HG03064 (cell line): Measurements from ENCODE around the gene CYP20A1.
"Not testable (repeated sequence)": the region's sequence is repeated elsewhere in the genome, so short reads cannot be mapped to it uniquely, and the experiment has no call there.

ENCODE experiments used
- ATAC-seq: cut with Tn5 transposase; IDR thresholded peaks from one replicate; pipeline ENCODE4 v1.9.1; 2021; ENCODE audit warnings: low read depth; ENCODE audit not compliant: unreplicated experiment

The CYP20A1 gene

GRCh38 chr2:203279288-203279687, 40.5 kb downstream of the CYP20A1 start:
- no peak for ATAC-seq

DNA sequence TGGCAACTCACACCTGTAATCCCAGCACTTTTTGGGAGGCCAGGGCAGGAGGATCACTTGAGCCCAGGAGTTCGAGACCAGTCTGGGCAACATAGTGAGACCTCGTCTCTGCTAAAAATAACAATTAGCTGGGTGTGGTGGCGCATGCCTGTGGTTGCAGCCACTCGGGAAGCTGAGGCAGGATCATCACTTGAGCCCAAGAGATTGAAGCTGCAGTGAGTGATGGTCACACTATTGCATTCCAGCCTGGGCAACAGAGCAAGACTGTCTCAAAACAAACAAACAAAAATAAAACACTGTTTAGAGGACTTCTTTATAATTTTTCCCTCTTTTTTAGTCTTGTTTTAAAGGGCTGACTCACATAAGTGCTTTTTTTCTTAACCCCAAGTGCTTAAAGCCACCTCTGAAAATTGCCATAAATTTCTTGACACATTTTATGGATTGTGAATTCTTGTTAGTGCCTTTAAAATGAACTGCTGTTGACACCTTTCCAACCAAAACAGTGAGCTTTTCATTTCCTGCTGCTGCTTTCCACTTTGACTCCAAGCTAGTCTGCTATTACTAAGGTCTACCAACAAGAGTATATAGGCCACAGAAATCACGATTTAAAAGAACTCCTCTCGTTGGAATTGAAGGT, 41.7 kb downstream of the CYP20A1 start:
- no peak for ATAC-seq

DNA sequence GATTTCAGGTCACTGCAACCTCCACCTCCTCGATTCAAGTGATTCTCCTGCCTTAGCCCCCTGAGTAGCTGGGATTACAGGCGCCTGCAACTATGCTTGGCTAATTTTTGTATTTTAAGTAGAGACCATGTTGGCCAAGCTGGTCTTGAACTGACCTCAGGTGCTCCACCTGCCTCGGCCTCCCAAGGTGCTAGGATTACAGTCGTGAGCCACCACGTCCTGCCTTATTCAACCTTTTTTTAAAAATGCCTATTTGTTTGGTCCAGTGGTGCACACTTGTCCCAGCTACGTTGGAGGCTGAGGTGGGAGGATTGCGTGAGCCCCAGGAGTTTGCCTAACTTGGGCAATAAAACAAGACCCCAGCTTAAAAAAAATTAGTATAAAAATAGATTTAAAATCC, 43.3 kb downstream of the CYP20A1 start:
- no peak for ATAC-seq

DNA sequence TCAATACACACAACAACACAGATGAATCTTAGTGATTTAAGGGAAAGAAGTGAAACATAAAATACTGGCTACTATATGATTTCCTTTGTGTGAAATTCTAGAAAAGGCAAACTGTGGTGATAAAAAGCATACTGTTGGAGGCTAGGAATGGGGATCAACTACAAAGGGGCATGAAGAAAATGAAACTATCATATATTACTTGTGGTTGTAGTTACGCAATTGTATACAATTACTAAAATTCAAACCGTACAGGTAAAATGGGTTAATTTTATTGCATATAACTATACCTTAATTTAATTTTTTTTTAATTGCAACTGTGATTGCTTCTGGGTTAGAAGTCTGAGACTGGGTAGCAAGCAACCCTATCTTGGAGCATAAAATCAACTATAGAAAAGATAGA, 47.7 kb downstream of the CYP20A1 start:
- no peak for ATAC-seq

DNA sequence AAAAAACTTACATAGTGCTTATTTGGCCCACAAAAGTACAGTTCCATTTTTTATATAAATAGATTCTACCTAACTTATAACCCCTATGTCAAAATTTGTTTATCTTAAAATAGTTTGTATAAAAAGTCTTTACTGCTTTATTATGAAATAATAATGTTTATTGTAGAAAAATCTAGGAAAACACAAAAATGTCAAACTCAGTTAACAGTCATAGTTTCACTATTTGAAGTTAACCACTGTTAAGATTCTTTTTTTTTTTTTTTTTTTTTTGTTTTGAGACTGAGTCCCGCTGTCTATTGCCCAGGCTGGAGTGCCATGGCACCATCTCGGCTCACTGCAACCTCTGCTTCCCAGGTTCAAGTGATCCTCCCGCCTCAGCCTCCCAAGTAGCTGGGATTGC, 62.8 kb downstream of the CYP20A1 start:
- ATAC-seq: no peak

GRCh38 chr2:203302586-203302985, 63.8 kb downstream of the CYP20A1 start:
- not testable (repeated sequence) for ATAC-seq

GRCh38 chr2:203310688-203311436, 72.0 kb downstream of the CYP20A1 start:
- no peak for ATAC-seq

- ATAC-seq: no peak
These were observed 87.5 kb downstream of the CYP20A1 start for GRCh38 chr2:203326356-203326755.

DNA sequence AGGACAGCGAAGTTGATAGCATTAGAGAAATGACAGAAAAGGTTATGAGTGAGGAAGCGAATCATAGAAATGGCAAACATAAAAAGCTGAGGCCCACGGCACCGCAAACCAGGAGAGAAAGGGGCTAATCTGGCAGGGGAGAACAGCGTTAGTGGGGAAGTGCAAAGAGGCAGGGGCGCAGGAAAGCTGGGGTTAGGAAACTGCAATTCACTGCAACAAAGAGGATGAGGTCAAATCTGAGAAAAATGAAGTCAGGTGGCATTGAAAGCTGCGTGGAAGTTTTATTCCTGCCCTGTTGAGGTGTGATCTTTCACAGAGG, 88.7 kb downstream of the CYP20A1 start:
- ATAC-seq: peak; percentile 19

GRCh38 chr2:203327901-203328759, 89.3 kb downstream of the CYP20A1 start, which contains the start of gene ABI2:
ABI2 (plus strand) TSS chr2:203328394; CDS start chr2:203328515, 121 bp downstream.
- peak; percentile 54 for ATAC-seq

DNA sequence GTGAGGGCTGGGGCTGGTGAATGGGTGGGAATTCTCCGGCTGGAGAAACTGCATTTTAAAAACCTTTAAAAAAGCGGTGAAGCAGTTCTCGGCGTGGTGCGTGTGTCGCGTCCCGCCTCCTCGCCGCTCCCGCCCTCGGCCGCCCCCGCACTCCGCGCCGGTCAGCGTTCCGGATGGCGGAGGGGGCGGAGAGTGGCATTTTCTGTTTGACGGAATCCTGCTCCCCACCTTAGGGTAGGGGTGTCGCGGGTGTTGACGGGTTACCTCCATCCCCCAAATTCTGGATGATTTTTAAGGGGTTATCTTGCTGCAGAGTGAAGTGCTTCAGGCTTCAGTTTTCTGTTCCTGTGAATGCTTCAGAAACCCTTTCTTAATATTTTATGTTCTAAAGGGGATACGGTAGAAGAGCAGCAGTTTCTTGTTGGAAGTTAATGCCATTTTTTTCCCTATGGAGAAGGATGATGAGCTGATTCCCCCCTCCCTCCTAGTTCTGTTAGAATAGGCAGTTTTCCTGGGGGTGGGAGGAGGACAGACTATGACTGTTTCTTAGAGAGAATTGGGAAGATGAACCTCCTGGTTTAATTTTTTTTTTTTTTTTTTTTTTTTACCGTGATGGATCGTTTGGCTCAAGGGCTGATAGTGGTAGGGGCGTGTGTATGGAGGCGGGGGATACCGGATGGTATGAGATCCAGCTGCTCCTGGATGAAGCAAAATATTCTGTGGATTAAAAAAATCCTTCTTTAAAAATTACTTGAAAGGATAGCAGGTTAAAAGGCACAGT, 90.1 kb downstream of the CYP20A1 start:
- peak; percentile 54 for ATAC-seq

DNA sequence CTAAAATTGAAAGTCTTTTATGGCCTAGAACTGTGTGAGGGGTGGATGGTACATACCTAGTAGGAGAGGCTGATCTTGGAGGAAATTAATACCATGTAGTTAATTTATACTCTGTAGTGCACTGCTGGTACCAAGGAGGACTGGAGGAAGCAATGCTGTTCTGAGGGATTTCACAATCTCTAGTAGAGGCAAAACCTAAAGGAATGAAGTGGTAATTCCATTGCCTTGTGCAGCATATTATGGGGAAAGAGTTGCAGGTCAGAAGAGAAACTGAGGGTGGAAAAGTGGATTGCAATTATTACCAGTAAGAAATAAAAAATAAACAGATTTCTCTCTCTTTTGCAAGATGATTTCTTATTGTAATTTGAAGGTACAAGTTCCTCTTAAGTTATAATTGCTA, 91.6 kb downstream of the CYP20A1 start:
- no peak for ATAC-seq

DNA sequence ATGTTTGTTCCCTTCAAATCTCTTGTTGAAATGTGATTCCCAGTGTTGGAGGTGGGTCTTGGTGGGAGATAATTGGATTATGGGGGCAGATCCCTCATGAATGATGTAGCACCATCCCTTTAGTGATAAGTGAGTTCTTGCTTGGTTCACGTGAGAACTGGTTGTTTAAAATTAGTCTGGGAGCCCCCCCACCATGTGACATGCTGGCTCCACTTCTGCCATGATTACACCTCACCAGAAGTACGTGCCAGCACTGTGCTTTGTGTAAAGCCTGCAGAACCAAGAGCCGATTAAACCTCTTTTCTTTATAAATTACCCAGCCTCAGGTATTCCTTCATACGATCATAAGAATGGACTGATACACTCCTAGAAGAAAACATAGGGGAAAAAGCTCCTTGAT, 99.5 kb downstream of the CYP20A1 start:
- ATAC-seq: no peak

DNA sequence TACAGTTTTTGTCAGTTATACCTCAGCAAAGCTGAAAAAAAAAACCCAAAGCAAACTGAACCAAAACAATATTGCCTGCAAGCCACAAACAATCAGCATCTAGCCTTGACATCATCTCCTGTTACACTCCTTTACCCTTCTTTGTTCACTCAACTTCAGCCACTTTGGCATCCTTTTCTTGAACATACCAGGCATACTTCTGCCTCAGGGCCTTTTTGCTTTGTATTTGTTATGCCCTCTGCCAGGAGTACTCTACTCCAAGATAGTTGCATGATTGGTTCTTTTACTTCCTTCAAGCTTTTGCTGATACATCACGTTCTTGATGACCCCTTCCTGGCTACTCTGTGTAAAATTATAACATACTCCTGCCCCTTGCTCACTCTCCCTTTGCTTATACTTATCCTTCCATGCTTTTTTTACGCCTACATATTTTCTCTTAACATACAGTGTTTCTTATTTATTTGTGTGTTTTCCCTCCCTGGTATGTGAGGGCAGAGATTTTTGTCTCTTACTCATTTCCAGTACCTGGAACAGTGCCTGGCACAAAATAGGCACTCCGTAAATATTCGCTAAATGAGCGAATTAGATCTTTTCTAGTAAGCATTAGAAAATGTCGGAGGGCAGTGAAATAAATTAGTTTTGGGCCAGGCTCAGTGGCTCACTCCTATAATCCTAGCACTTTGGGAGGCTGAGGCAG, 102.1 kb downstream of the CYP20A1 start:
- no peak for ATAC-seq

DNA sequence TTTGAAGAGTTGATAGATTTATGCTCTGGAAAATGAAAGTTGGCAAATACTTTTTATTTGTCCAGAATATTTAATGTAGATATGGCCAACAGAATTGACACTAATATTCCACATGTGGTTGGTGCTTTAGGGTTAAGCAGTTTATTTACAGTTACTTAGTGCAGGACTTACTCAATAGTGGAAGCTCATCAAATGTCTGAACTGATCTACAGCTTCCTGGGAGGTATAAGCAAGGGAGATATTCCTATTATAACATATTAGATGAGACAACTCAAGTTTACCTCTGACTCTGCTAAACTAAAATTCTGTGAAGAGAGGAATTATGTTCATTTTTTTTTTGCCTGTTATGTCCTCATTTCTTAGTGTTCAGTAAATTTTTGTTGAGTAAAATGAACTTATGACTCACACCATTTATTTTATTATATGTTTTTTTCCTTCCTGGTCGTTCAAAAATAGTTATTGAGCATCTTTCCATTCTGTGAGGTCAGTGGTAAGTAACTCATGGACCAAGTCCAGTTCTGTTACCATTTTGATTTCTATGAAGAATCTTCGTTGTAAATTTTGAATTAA, 103.0 kb downstream of the CYP20A1 start:
- ATAC-seq: no peak

DNA sequence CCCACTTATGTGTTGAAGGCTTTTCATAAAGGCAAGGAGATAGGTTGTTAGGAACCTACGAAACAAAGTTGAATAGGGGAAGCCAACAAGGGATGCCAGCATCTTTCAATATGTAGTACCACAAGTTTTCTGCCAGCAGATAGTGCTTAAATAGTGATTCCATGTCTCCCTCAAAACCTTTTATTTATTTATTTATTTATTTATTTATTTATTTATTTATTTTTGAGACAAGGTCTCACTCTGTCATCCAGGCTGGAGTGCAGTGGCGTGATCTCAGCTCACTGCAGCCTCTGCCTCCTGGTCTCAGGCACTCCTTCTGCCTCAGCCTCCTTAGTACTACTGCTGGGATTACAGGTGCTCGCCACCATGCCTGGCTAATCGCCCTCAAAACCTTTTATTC, 103.6 kb downstream of the CYP20A1 start:
- ATAC-seq: not testable (repeated sequence)

DNA sequence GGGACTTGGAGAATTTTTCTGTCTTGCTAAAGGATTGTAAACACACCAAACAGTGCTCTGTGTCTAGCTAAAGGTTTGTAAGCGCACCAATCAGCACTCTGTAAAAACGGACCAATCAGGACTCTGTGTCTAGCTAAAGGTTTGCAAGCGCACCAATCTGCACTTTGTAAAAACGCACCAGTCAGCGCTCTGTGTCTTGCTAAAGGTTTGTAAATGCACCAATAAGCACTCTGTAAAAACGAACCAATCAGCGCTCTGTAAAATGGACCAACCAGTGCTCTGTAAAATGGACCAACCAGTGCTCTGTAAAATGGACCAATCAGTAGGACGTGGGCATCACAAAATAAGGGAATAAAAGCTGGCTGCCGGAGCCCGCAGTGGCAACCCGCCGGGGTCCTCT, 105.8 kb downstream of the CYP20A1 start:
- ATAC-seq: no peak

GRCh38 chr2:203346612-203347011, 107.8 kb downstream of the CYP20A1 start:
- no peak for ATAC-seq

GRCh38 chr2:203347375-203347774, 108.6 kb downstream of the CYP20A1 start:
- no peak for ATAC-seq
